Measurements from ENCODE around the gene GSG1L.
"Not testable (repeated sequence)": the region's sequence is repeated elsewhere in the genome, so short reads cannot be mapped to it uniquely, and the experiment has no call there.

Gene GSG1L

GRCh38 chr16:27901956-27902355 lies 161.6 kb downstream of the GSG1L start:
- DNase-seq: no peak

DNA sequence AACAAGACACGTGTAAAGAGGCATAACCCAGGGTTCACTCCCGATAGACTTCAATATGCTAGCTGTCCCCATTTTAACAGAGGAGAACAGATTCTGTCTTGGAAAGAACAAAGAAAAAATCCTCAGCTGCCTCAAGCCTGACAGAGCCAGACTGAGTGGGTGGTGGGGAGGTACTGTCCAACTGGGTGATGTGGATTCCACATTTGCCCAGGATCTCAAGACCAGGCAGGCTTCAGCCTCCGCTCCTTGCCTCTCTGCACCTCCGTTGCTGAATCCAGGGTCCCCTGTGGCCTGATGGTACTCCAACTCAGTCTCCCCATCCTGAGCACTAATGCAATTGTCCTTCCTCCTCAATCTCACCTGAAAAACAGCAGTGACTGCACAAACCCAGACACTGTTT lies 163.8 kb downstream of the GSG1L start:
- DNase-seq: no peak

DNA sequence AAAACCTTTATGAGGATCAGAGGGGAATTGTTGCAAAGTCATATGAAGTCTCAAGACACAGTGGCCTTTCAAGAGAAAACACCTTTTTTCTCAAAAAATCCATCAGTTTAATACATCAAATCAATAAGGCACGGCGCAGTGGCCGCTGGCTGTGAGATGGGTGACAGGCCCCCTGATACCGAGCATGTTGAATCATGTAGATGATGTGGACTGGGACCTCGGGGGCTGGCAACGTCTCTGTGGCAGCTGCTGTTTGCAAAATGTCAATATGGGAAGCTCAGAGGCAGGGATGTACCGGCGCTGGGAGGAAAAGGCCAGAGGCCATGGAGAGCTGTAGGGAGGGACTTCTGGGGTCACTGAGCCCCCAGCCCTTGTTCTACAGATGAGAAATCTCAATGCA lies 169.1 kb downstream of the GSG1L start:
- no peak for DNase-seq

DNA sequence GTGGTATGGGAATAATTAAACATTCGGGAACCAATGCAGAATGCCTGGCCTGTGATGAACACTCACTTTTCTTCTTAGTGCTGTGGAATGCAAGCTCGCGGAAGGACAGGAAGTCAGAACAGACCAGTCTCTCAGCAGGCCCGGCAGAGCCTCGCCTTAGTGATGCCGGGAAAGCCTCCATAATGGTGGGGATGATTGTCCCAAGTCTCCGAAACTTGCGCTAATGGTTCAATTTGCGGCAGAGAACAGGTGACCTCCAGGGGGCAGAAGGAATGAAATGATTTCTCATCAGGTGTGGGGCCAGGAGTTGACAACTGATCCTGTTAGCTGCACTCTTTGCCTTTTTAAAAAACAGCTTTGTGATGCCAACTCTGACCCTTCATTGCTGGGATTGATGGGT lies 170.6 kb downstream of the GSG1L start:
- DNase-seq: no peak

DNA sequence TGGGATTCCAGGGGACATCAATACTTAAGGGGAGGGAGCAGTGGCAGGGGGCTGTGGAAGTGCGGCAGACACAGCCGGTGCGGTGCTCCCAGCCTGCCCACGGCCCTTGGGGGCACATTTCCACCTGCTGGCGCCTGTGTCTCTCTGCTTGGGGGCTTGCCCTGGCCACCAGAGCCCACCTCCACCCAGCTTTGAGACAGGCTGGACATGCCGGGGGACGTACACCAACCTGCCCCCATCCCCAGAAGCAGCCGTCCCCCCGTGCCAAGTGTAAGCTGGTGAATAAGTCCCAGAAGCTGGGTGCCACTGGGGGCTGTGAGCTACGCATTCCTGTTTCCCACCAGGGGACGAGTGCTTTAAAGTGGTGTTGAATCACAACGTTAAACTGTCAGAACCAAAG lies 172.6 kb downstream of the GSG1L start:
- no peak for DNase-seq

DNA sequence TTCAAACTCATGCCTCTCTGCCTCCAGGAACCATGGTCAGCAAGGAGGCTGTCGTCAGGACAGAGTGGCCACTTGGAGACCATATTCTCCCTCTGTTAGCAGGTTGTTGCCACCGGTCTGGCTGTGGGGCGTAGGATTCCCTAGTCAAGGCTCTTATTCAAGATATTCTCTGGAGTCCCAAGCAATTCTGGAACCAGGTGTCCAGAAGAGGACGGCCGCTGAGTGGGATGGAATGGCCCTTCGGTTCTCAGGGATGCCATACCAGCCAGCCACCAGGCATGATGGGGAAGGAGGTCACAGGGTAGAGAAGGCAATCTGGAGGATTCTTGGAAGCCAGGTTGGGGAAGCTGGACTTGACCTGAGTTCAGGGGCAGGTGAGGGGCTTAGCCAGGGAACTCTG lies 173.5 kb downstream of the GSG1L start:
- DNase-seq: no peak

GRCh38 chr16:27883576-27883975 lies 179.9 kb downstream of the GSG1L start:
- no peak for DNase-seq

DNA sequence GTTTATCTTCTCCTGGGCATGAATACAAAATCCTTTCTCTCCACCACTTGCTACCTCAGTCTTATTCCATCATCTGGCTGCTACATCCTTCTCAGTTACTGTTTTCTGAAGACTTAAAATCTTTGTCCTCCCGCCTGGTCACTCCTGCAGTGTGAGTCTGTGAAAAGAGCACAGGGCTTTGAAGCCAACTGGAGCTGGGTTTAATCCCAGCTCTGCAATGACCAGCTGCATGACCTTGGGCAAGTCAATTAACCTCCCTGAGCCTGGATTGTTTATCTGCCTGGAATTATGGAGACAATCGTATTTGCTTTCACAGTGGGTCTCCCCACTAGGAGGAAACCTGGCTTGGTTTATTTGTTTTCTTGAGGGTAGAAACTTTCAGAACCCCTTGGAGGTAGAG lies 183.2 kb downstream of the GSG1L start:
- DNase-seq: no peak

GRCh38 chr16:27879601-27880247 lies 183.8 kb downstream of the GSG1L start:
- no peak for DNase-seq

- not testable (repeated sequence) for DNase-seq
These were observed 190.9 kb downstream of the GSG1L start for GRCh38 chr16:27872627-27873026.

DNA sequence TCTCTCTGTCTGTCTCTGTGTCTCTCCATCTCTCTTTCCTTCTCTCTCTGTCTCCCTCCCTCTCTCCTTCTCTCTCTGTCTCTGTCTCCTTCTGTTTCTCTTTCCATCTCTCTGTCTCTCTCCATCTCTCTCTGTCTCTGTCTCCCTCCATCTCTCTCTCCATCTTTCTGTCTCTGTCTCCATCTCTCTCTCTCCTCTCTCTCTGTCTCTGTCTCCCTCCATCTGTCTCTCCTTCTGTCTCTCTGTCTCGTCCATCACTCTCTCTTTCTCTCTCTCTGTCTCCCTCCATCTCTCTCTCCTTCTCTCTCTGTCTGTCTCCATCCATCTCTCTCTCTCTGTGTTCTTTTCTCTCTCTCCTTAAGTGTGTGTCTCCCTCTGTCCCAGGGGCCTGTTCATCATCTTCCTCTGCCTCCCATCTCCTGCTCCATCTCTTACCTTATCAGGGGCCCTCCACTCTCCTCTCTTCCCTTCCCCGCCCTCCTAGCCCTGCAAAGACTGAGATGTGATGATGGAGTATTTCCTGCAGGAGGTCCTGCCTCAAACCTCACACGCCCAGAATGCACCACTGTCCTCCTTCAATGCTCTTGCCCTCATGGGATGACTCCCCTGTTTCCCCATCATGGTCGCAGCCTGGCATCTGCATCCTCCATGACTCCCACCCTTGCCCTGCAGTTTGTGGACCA lies 193.3 kb downstream of the GSG1L start:
- DNase-seq: no peak

- no peak for DNase-seq
These were observed 194.1 kb downstream of the GSG1L start for GRCh38 chr16:27869411-27869810.

DNA sequence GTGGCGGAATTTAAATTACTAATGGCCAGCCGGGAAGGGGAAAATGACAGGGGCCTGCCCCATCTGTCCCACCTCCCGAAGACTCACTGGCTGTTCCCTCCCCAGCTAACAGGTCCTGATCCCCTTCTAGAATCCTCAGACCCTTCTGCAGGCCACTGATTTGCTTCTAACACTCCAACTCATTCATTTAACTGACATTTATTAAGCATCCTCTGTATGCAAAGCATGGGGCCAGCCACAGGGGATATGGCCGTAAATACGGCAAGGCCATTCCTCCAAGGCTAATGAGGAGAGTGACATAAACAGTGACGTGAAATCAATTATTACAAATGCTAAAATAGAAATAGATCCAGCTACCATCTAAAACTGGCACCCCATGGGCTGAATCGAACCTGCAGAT lies 195.3 kb downstream of the GSG1L start:
- DNase-seq: no peak

DNA sequence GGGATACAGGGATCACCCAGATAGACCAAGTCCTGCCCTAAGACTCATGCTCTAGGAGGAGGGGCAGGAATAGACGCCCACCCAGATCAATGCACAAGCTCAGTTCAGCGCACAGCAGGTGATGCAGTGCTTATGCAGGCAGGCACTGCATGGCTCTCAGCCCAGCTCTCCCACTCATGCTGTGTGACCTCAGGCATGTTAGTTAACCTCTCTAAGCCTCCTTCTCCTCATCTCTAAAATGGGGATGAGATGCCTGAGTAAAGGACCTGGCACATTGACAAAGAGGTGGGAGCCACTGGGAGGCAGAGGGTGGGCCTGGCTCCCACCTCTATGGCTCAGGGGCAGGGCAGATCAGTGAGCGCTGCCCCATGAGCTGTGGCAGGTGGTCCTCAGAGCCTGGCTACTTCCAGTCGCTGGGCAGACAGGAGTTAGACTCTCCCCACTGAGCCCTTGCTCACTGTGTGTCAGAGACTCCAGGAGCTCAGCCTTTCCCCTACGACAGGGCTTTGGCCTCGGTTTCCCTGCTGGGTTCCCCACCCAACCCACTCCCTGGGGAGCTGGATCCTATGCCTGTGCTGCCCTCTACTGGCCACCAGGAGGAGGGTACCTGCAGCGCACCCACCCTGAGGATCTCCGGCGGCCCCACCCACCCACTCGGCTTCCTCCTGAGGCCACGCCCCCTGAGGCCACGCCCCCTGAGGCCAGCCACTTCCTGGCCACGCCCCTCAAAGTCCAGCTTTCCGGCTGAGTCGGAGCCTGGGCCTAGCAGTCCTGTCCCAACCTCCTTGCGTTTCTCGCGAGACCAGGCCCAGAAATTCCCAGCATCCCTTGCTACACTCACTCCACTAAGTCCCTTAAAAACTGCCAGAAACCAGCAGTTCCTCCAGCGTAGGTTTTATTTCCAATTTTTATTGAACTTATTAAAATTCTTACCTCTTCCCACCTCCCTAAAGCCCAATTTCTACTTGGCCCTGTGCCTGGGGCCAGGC lies 196.1 kb downstream of the GSG1L start:
- no peak for DNase-seq

DNA sequence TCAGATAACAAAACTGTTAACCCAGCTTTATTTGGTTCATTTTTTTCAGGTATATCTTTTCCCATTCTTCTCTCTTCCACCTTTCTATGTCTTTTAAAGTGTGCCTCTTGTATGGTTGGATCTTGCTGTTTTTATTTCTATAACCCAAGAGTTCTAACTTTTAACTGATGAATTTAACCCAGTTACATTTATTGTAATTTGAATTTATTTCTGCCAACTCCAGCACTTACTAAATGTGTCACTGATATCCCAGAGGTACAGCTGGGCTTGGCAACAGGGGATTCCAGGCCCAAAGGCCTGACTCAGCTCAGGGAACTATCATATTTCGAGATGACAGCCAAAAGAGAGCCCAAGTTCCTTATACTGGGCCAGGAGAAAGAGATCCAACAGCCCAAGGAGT lies 200.1 kb downstream of the GSG1L start:
- no peak for DNase-seq

DNA sequence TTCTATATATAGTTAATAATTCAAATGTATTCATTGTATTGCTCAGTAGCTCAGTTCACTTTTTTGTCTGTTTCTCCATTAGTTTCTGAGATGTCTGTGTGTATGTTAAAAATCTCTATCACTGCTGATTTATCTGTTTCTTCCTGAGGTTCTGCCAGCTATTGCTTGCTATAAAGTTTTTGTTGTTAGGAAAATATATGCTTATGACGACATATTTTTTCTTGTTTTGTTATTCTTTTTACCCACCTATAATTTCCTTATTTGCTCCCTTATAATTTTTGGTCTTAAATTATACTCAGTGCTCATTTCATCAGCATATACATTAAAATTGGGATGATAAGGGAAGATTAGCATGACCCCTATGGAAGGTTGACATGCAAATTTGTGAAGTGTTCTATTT lies 200.6 kb downstream of the GSG1L start:
- no peak for DNase-seq

DNA sequence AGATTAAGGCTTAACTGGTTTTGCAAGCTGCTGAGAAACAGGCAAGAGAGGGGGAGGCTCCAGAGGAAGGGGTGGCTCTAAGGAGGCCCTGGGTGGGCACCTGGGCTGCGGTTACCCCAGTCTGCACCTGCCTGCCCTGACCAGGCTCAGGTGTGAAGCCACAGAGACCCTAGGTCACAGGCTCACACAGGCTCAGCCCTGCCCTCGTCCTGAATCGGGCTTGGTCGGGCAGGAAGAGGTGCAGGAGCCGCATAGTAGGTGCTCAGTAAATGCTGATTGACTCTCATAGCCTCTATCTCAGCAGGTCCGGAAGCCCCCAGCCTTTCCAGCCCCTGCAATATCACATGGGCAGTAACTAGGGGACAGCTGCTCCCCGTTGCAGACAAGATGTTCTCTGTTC lies 203.4 kb downstream of the GSG1L start:
- no peak for DNase-seq

DNA sequence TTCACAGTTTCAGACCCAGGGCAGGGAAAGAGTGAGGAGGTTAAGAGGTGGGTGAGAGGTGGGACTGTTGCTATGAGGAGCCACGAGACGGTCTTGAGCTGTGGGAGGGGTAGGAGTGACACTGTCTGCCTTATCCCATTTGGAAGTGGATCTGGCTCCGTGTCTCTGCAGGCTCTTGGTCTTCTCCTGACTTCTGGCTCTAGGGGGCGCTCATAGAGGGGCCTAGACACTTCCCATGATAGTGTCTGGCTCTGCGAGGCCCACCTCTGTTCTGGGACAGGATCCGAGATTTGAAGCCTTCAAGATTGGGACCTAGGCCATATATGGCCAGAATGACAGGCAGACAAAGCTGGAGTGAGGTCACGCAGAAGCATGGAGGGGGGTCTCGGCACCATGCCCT lies 204.5 kb downstream of the GSG1L start:
- no peak for DNase-seq

GRCh38 chr16:27853651-27854050 lies 209.9 kb downstream of the GSG1L start:
- DNase-seq: no peak

DNA sequence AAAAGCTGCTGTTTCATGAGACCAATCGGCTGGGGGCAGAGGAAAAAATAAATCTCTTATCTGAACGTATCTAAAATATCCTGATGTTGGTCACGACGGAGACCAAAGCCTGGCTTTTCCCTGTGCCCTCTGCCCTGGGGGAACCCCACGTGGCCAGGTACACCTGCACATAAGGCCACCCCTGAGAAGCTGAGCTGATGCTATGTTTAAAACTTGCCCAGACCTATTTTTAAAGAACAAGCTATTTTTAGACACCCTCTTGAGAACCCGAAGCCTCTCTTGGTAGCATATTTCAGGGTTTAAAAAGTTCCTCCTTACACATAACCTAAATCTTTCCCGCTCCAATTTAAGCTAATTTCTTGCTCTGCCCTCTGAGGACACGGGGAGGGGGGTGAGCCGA lies 210.4 kb downstream of the GSG1L start:
- DNase-seq: no peak

DNA sequence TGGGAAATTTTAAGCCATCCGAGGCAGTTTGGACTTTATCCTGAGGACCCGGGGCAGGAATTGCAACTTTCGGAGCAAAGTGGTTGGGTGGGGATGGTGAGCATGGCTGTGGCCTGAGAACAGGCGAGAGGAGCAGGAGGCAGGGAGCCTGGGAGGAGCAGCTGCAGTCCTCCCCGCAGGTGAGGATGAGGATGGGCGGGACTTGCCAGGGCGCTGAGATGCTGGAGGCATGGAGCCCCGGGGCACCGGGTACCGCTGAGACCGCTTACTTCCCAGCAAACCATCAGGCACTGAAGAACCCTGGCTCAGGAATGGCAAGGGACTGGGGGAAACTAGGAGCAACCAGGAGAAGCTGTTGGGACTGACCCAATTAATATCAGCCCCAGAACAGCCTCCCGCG lies 210.8 kb downstream of the GSG1L start:
- no peak for DNase-seq

- no peak for DNase-seq
These were observed 211.4 kb downstream of the GSG1L start for GRCh38 chr16:27852116-27852515.

- no peak for DNase-seq
These were observed 211.9 kb downstream of the GSG1L start for GRCh38 chr16:27851586-27851985.

Measured in right kidney (tissue), 1 donor.